Lower lobe of right lung (tissue), 2 donors: ENCODE results near the gene APOA4. TPM values are rescaled to one million over a fixed set of nuclear protein-coding genes. Genes with fewer than 3 reads are reported as not detected.
"Not testable (repeated sequence)": the region's sequence is repeated elsewhere in the genome, so short reads cannot be mapped to it uniquely, and the experiment has no call there.

Experiments used
- ATAC-seq, 2 donors: fragments of 200-7000 bp; cut with Tn5 transposase; one replicate each; pipeline ENCODE4 v1.9.1; 2020 to 2022; ENCODE audit warnings: mild to moderate bottlenecking in 2 of 2, moderate library complexity in 2 of 2
- DNase-seq: peaks from one replicate; pipeline ENCODE4 v3.0.0-alpha.2; 2020
- H3K27ac ChIP-seq: fragments of 200-600 bp; one replicate; pipeline ENCODE4 v1.8.0; 2022
- H3K27me3 ChIP-seq: fragments of 200-600 bp; one replicate; pipeline ENCODE4 v1.8.0; 2022; ENCODE audit warnings: low read depth
- H3K36me3 ChIP-seq: fragments of 200-600 bp; one replicate; pipeline ENCODE4 v1.8.0; 2022; ENCODE audit warnings: mild to moderate bottlenecking
- H3K4me1 ChIP-seq: fragments of 200-600 bp; one replicate; pipeline ENCODE4 v1.8.0; 2022
- H3K4me3 ChIP-seq: fragments of 200-600 bp; one replicate; pipeline ENCODE4 v1.8.0; 2022; ENCODE audit warnings: mild to moderate bottlenecking
- H3K9me3 ChIP-seq: fragments of 200-600 bp; one replicate; pipeline ENCODE4 v1.8.0; 2022
- intact Hi-C: fragments of 100-400 bp; cut with DNase I; formaldehyde crosslinking; loops from one replicate; pipeline ENCODE4 v1.11.0; 2022
- total RNA-seq: library from RNA; stranded (reverse); fragmentation: NEBNext Ultra II Directional; extraction: Animal tissue kit (Norgen Biotek cat#: 25700); gene quantifications from one replicate; pipeline ENCODE4 v1.2.1, GENCODE V29; 2021
- TF ChIP-seq, protein P1 (sequence below): fragments of 200-600 bp; IDR thresholded peaks from one replicate; pipeline ENCODE4 v1.8.0; 2022; ENCODE audit warnings: antibody characterized with exemption, mild to moderate bottlenecking
- donor health status: DM: no; HTN: yes; CAD: no; lungs with severe emphysema.

APOA4 gene
- total RNA-seq, 1 donor from 2014 or later, result not detected

GRCh38 chr11:116836632-116836991 is 13.5 kb upstream of the APOA4 start:
- H3K27me3 ChIP-seq, result no peaks in the 10 kb centered on the region
- peak overlapping the region; percentile 54 for H3K4me3 ChIP-seq
- no peak for ATAC-seq
- no peaks in the 10 kb centered on the region for H3K9me3 ChIP-seq
- peaks cover 41% of the 10 kb centered on the region for H3K4me1 ChIP-seq
- DNase-seq, result no peak
- H3K36me3 ChIP-seq, result no peaks in the 10 kb centered on the region
- TF ChIP-seq, protein P1, sequence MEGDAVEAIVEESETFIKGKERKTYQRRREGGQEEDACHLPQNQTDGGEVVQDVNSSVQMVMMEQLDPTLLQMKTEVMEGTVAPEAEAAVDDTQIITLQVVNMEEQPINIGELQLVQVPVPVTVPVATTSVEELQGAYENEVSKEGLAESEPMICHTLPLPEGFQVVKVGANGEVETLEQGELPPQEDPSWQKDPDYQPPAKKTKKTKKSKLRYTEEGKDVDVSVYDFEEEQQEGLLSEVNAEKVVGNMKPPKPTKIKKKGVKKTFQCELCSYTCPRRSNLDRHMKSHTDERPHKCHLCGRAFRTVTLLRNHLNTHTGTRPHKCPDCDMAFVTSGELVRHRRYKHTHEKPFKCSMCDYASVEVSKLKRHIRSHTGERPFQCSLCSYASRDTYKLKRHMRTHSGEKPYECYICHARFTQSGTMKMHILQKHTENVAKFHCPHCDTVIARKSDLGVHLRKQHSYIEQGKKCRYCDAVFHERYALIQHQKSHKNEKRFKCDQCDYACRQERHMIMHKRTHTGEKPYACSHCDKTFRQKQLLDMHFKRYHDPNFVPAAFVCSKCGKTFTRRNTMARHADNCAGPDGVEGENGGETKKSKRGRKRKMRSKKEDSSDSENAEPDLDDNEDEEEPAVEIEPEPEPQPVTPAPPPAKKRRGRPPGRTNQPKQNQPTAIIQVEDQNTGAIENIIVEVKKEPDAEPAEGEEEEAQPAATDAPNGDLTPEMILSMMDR, result no peak
- intact Hi-C loops, result no loop called here
- peak overlapping the region; percentile 88 for H3K27ac ChIP-seq

- intact Hi-C loops, result no loop called here
- Histone ChIP-seq H3K9me3 (no peaks in the 10 kb centered on the region), H3K27me3 (no peaks in the 10 kb centered on the region), H3K4me3 (peak overlapping the region; percentile 54), H3K27ac (peak overlapping the region; percentile 88), H3K4me1 (peaks cover 41% of the 10 kb centered on the region), H3K36me3 (no peaks in the 10 kb centered on the region)
- TF ChIP-seq, protein P1, result peak; percentile 56
- DNase-seq, result peak; percentile 95
- peak; percentile 93 to 94 for ATAC-seq
Measured at GRCh38 chr11:116835791-116836631, 12.9 kb upstream of the APOA4 start.

- Histone ChIP-seq H3K36me3 (no peaks in the 10 kb centered on the region), H3K9me3 (no peaks in the 10 kb centered on the region), H3K27me3 (no peaks in the 10 kb centered on the region), H3K4me1 (peaks cover 36% of the 10 kb centered on the region), H3K4me3 (peak overlapping the region; percentile 54), H3K27ac (peak overlapping the region; percentile 88)
- peak; percentile 74 to 76 for ATAC-seq
- TF ChIP-seq, protein P1, result no peak
- intact Hi-C loops, result no loop called here
- no peak for DNase-seq
Measured at GRCh38 chr11:116835042-116835772, 12.1 kb upstream of the APOA4 start.

GRCh38 chr11:116834535-116835041 is 11.5 kb upstream of the APOA4 start:
- peaks cover 35% of the 10 kb centered on the region for H3K4me1 ChIP-seq
- H3K27me3 ChIP-seq, ATAC-seq, intact Hi-C loops, H3K9me3 ChIP-seq, H3K4me3 ChIP-seq, H3K36me3 ChIP-seq, DNase-seq: not testable (repeated sequence)
- H3K27ac ChIP-seq, result peak overlapping the region; percentile 88

GRCh38 chr11:116833816-116834534 is 10.9 kb upstream of the APOA4 start:
- Histone ChIP-seq H3K9me3 (no peaks in the 10 kb centered on the region), H3K4me3 (no peak overlapping the region), H3K4me1 (peaks cover 35% of the 10 kb centered on the region), H3K36me3 (no peaks in the 10 kb centered on the region), H3K27ac (peak overlapping the region; percentile 88), H3K27me3 (no peaks in the 10 kb centered on the region)
- TF ChIP-seq, protein P1, result no peak
- intact Hi-C loops, result no loop called here
- DNase-seq (no peak), ATAC-seq (no peak)
